Heart left ventricle (tissue), 16 donors: Measurements from ENCODE around the gene SLC39A11. TPM values are rescaled to one million over a fixed set of nuclear protein-coding genes. Genes with fewer than 3 reads are reported as not detected.
"Not testable (repeated sequence)": the region's sequence is repeated elsewhere in the genome, so short reads cannot be mapped to it uniquely, and the experiment has no call there.

Experiments
- ATAC-seq, 4 donors: fragments of 200-7000 bp; cut with Tn5 transposase; one replicate each; pipeline ENCODE4 v1.9.1; 2020 to 2022; ENCODE audit warnings: moderate library complexity in 4 of 4, mild to moderate bottlenecking in 3 of 4, moderate number of reproducible peaks in 1 of 4
- DNase-seq, 5 donors: peaks; one replicate each; pipeline ENCODE4 v3.0.0-alpha.2; 2020
- H3K27ac ChIP-seq, 12 donors: fragments of 200-600 bp; sonication (generic) in 4 of 12; one replicate each; pipeline versions ENCODE4 v1.5.0 to v1.8.0; 2016 to 2022; ENCODE audit warnings: mild to moderate bottlenecking in 2 of 12
- H3K27me3 ChIP-seq, 9 donors: fragments of 200-600 bp; sonication (generic) in 2 of 9; one replicate each; pipeline versions ENCODE4 v1.5.1 to v1.8.0; 2016 to 2022; ENCODE audit warnings: mild to moderate bottlenecking in 3 of 9
- H3K36me3 ChIP-seq, 9 donors: fragments of 200-600 bp; sonication (generic) in 2 of 9; one replicate each; pipeline versions ENCODE4 v1.5.0 to v1.8.0; 2018 to 2022; ENCODE audit warnings: mild to moderate bottlenecking in 2 of 9
- H3K4me1 ChIP-seq, 12 donors: fragments of 200-600 bp; sonication (generic) in 4 of 12; one replicate each; pipeline versions ENCODE4 v1.5.0 to v1.8.0; 2016 to 2022; ENCODE audit warnings: mild to moderate bottlenecking in 3 of 12
- H3K4me3 ChIP-seq, 12 donors: fragments of 200-600 bp; sonication (generic) in 4 of 12; one replicate each; pipeline versions ENCODE4 v1.5.0 to v1.8.0; 2017 to 2022; ENCODE audit warnings: mild to moderate bottlenecking in 9 of 12, moderate library complexity in 4 of 12
- H3K9me3 ChIP-seq, 12 donors: fragments of 200-600 bp; sonication (generic) in 4 of 12; one replicate each; pipeline versions ENCODE4 v1.5.0 to v1.8.0; 2016 to 2022; ENCODE audit warnings: mild to moderate bottlenecking in 1 of 12
- CTCF ChIP-seq, 12 donors: fragments of 200-600 bp; sonication (generic) in 4 of 12; IDR thresholded peaks; one replicate each; pipeline versions ENCODE4 v1.5.0 to v1.8.0; 2018 to 2022; ENCODE audit warnings: antibody characterized with exemption in 12 of 12, mild to moderate bottlenecking in 5 of 12
- POLR2A ChIP-seq, 2 donors: fragments of 450-650 bp; IDR thresholded peaks; one replicate each; pipeline ENCODE4 v1.6.1; 2017; ENCODE audit warnings: antibody characterized with exemption in 2 of 2, mild to moderate bottlenecking in 2 of 2, moderate library complexity in 2 of 2
- WGBS, 4 donors: extraction: QIAGEN DNeasy Blood & Tissue Kit in 2 of 4; methylation state at CpG; one replicate each; pipeline versions ENCODE4 v1.1.5 to v1.1.7; 2013 to 2018; 5-methylcytosine and 5-hydroxymethylcytosine counted together
- intact Hi-C, 10 donors: fragments of 100-400 bp; cut with DNase I; formaldehyde crosslinking; loops; one replicate each; pipeline versions ENCODE4 v1.11.1 to v1.14.2; 2022
- polyA plus RNA-seq, 2 donors: library from polyadenylated mRNA; stranded (reverse); fragments of 200-250 nt; gene quantifications; one replicate each; pipeline ENCODE4 v1.2.3, GENCODE V29; 2013
- total RNA-seq, 9 donors: library from RNA; depleted of rRNA in 2 of 9; stranded (reverse); fragments of >200 nt in 2 of 9; fragmentation: NEBNext Ultra II Directional in 3 of 9; extraction: Animal tissue kit (Norgen Biotek cat#: 25700) in 3 of 9; gene quantifications; one replicate each; pipeline versions ENCODE4 v1.1.0 to v1.2.4, GENCODE V29; 2016 to 2023
- donor health status: ischemic (EF 13 %, LVEDD 7.1; RV severe dilation, severe dysfunction).
- donor health status: healthy with polysubstance abuse.
- donor health status: DM: no; HTN: yes; CAD: no.
- donor health status: DM: no; HTN: no; CAD: no.
- donor health status: ischemic (EF 25% LVEDD 6.9; RV normal size, moderate dysfunction).
- donor health status: ischemic (EF 25% LVEDD 5.7; RV mildly dilated, moderate dysfunction).
- donor health status: healthy.
- donor health status: DM: yes; HTN: yes; CAD: no.
- donor health status: ischemic (EF 35%, LVEDD 5.7; RV mildly dilated, moderate dysfunction).
- donor health status: nonischemic (EF 11% LVEDD 7.7; RV severe dilation, severe dysfunction).
- donor health status: DM: yes; HTN: yes; CAD: no.
- donor health status: PGD.
- donor health status: ischemic (EF 29% LVEDD 5.4; RV normal size, mild dysfunction).
- donor health status: nonischemic (EF 23%, LVEDD 6.1; RV moderate dilation, normal function).

The SLC39A11 gene
- total and polyA plus RNA-seq, 11 donors = 2.5 to 23.3 (median 8.4) TPM

GRCh38 chr17:73007407-73007806, 85.1 kb downstream of the SLC39A11 start:
- TF ChIP-seq CTCF (IDR thresholded peaks at IDR 0.05) (no peak), POLR2A (IDR thresholded peaks at IDR 0.05) (no peak)
- Histone ChIP-seq H3K4me1 (peaks cover 0 to 7% (median 0%) of the 10 kb centered on the region in 12 donors), H3K36me3 (no peaks in the 10 kb centered on the region), H3K27me3 (no peaks in the 10 kb centered on the region), H3K4me3 (no peak overlapping the region), H3K9me3 (no peaks in the 10 kb centered on the region), H3K27ac (no peak overlapping the region)
- WGBS, 4 donors = 67 to 72% (median 70%) methylated on average over 7 of the region's 7 CpGs
- ATAC-seq (peak; percentile 44 to 66 (median 64)), DNase-seq (peak in 1 of 5 donors; percentile 38)
- intact Hi-C loops = no loop called here

GRCh38 chr17:73005360-73005759, 87.1 kb downstream of the SLC39A11 start:
- TF ChIP-seq CTCF (IDR thresholded peaks at IDR 0.05) (no peak), POLR2A (IDR thresholded peaks at IDR 0.05) (no peak)
- intact Hi-C loops = no loop called here
- H3K36me3 ChIP-seq = no peaks in the 10 kb centered on the region
- H3K4me3 ChIP-seq = no peak overlapping the region
- ATAC-seq (no peak), DNase-seq (no peak)
- H3K27ac ChIP-seq = no peak overlapping the region
- peaks cover 0 to 7% (median 0%) of the 10 kb centered on the region in 12 donors for H3K4me1 ChIP-seq
- no peaks in the 10 kb centered on the region for H3K9me3 ChIP-seq
- 80 to 84% (median 82%) methylated on average over 8 of the region's 8 CpGs for WGBS, 4 donors
- no peaks in the 10 kb centered on the region for H3K27me3 ChIP-seq

GRCh38 chr17:73003487-73003886, 89.0 kb downstream of the SLC39A11 start:
- H3K27ac ChIP-seq = no peak overlapping the region
- intact Hi-C loops = no loop called here
- ATAC-seq (no peak), DNase-seq (no peak)
- peaks cover 0 to 7% (median 0%) of the 10 kb centered on the region in 12 donors for H3K4me1 ChIP-seq
- no peaks in the 10 kb centered on the region for H3K27me3 ChIP-seq
- no peaks in the 10 kb centered on the region for H3K36me3 ChIP-seq
- H3K4me3 ChIP-seq = no peak overlapping the region
- WGBS, 4 donors = 81 to 95% (median 90%) methylated on average over 6 of the region's 6 CpGs
- H3K9me3 ChIP-seq = no peaks in the 10 kb centered on the region
- TF ChIP-seq CTCF (IDR thresholded peaks at IDR 0.05) (no peak), POLR2A (IDR thresholded peaks at IDR 0.05) (no peak)

GRCh38 chr17:73000832-73001231, 91.7 kb downstream of the SLC39A11 start:
- H3K27ac ChIP-seq = no peak overlapping the region
- no peaks in the 10 kb centered on the region for H3K4me1 ChIP-seq
- H3K27me3 ChIP-seq = no peaks in the 10 kb centered on the region
- DNase-seq (no peak), ATAC-seq (no peak)
- H3K9me3 ChIP-seq = no peaks in the 10 kb centered on the region
- intact Hi-C loops = no loop called here
- no peaks in the 10 kb centered on the region for H3K36me3 ChIP-seq
- WGBS, 4 donors = 92 to 97% (median 94%) methylated on average over 3 of the region's 3 CpGs
- H3K4me3 ChIP-seq = no peak overlapping the region
- TF ChIP-seq CTCF (IDR thresholded peaks at IDR 0.05) (no peak), POLR2A (IDR thresholded peaks at IDR 0.05) (no peak)

- DNase-seq, ATAC-seq, H3K27me3 ChIP-seq, H3K4me1 ChIP-seq, H3K27ac ChIP-seq, intact Hi-C loops, H3K36me3 ChIP-seq, H3K9me3 ChIP-seq, H3K4me3 ChIP-seq: not testable (repeated sequence)
- 76 to 81% (median 79%) methylated on average over 5 of the region's 5 CpGs for WGBS, 4 donors
Observed at GRCh38 chr17:72999474-72999873, 93.0 kb downstream of the SLC39A11 start.
